DND-41 (cell line): ENCODE measurements around the gene IDH3G.

ENCODE experiments used
- EZH2 ChIP-seq: IDR thresholded peaks from 3 replicates; pipeline ENCODE4 v1.6.1; 2012; ENCODE audit warnings: borderline replicate concordance, low read depth, mild to moderate bottlenecking, moderate library complexity, low read length, inconsistent platforms; ENCODE audit not compliant: severe bottlenecking
- TF ChIP-seq, protein P1 (sequence below): IDR thresholded peaks from 2 replicates; pipeline ENCODE4 v1.5.1; 2012; ENCODE audit warnings: borderline replicate concordance, low read length, moderate library complexity, mild to moderate bottlenecking; ENCODE audit not compliant: poor library complexity, severe bottlenecking; ENCODE audit errors: extremely low read depth

DNA sequence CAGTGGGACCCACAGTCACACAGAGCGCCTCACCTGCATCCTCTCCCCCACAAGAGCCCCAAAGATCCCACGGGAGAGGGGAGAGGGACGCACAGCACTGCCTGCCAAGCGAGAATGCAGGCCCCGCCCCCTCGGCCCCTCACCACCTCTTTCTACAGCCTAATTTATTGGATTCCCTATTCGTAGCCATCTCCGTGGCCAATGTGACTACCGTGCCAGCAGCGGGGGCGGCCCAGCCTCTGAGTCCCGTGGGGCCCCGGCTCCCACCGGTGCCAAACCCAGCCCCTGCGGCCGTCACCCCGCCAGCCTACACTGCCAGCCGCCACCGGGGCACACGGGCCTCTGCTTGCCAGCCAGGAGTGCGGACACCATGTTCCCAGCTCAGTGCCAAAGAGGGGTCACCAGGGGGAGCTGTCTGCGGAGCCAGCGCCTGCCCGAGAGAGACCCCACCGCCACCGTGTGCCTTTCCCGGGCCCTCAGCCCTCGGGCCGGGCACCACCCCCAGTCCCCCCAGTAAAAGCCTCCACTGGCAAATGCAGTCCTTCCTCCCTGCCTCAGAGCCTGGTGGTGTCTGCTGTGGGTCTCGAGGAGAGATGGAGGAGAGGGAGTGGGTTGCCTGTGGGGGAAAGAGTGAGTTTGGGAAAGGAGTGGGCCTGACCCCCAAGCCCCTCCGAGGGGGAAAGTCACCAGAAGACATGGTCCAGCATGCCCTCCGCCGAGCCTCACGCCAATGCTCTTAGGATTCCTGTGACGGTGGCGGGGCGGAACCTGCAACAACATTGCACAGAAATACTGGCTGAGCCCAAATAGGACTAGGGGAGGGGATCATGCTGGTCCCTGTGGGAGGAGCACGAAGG is 49.7 kb downstream of the IDH3G start:
- TF ChIP-seq, protein P1, sequence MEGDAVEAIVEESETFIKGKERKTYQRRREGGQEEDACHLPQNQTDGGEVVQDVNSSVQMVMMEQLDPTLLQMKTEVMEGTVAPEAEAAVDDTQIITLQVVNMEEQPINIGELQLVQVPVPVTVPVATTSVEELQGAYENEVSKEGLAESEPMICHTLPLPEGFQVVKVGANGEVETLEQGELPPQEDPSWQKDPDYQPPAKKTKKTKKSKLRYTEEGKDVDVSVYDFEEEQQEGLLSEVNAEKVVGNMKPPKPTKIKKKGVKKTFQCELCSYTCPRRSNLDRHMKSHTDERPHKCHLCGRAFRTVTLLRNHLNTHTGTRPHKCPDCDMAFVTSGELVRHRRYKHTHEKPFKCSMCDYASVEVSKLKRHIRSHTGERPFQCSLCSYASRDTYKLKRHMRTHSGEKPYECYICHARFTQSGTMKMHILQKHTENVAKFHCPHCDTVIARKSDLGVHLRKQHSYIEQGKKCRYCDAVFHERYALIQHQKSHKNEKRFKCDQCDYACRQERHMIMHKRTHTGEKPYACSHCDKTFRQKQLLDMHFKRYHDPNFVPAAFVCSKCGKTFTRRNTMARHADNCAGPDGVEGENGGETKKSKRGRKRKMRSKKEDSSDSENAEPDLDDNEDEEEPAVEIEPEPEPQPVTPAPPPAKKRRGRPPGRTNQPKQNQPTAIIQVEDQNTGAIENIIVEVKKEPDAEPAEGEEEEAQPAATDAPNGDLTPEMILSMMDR, result peak; percentile 28
- no peak for TF ChIP-seq EZH2
